Fibroblast of lung (primary cell): ENCODE results near the gene RBP4.

Experiments used
- CTCF ChIP-seq, 2 donors: IDR thresholded peaks in 1 of 2; conservative IDR thresholded peaks in 1 of 2; 1 replicate in 1 of 2; 2 replicates in 1 of 2; pipeline ENCODE4 v1.5.1; 2011 to 2012; ENCODE audit warnings: low read length in 2 of 2, control low read depth in 1 of 2, inconsistent platforms in 1 of 2, low read depth in 1 of 2, mild to moderate bottlenecking in 1 of 2
- EZH2 ChIP-seq: IDR thresholded peaks from 2 replicates; pipeline ENCODE4 v1.5.1; 2012; ENCODE audit warnings: low read length, control low read depth, mild to moderate bottlenecking; ENCODE audit errors: missing control alignments

- TF ChIP-seq CTCF (conservative IDR thresholded peaks at IDR 0.05 in 1 of 2, IDR thresholded peaks at IDR 0.05 in 1 of 2; ENCODE audit: low read depth in 1 of 2, low read length in 2 of 2) (no peak), EZH2 (no peak)
Observed at GRCh38 chr10:93550606-93551005, 50.4 kb downstream of the RBP4 start.
